Testis (tissue), 3 donors: ENCODE measurements around the gene SURF6. TPM values are rescaled to one million over a fixed set of nuclear protein-coding genes. Genes with fewer than 3 reads are reported as not detected.

Source experiments
- DNase-seq: peaks from one replicate; pipeline ENCODE4 v3.0.0-alpha.2; 2019
- H3K27ac ChIP-seq, 2 donors: fragments of 200-600 bp; sonication (generic); one replicate each; pipeline ENCODE4 v1.5.1; 2019
- H3K27me3 ChIP-seq: fragments of 200-600 bp; sonication (generic); one replicate; pipeline ENCODE4 v1.5.1; 2019
- H3K36me3 ChIP-seq: fragments of 200-600 bp; sonication (generic); one replicate; pipeline ENCODE4 v1.5.1; 2017; ENCODE audit warnings: low read depth; ENCODE audit errors: missing control alignments
- H3K4me1 ChIP-seq: fragments of 200-600 bp; sonication (generic); one replicate; pipeline ENCODE4 v1.5.1; 2019
- H3K4me3 ChIP-seq, 2 donors: fragments of 200-600 bp; sonication (generic); one replicate each; pipeline ENCODE4 v1.5.1; 2017 to 2019
- H3K9me3 ChIP-seq: fragments of 200-600 bp; sonication (generic); one replicate; pipeline ENCODE4 v1.5.1; 2017
- CTCF ChIP-seq, 3 experiments: fragments of 450-650 bp in 2 of 3; fragments of 200-600 bp in 1 of 3; sonication (generic) in 1 of 3; IDR thresholded peaks; one replicate each; pipeline ENCODE4 v1.5.1; 2016 to 2019; ENCODE audit warnings: antibody characterized with exemption in 3 of 3, mild to moderate bottlenecking in 2 of 3, moderate library complexity in 1 of 3
- POLR2A ChIP-seq: fragments of 450-650 bp; IDR thresholded peaks from one replicate; pipeline ENCODE4 v1.6.1; 2017; ENCODE audit warnings: antibody characterized with exemption, mild to moderate bottlenecking, moderate library complexity
- WGBS, 2 donors: methylation state at CpG; one replicate each; pipeline ENCODE4 v1.1.5; 2018; 5-methylcytosine and 5-hydroxymethylcytosine counted together
- intact Hi-C: fragments of 100-400 bp; cut with DNase I; formaldehyde crosslinking; loops from one replicate; pipeline ENCODE4 v1.15.1; 2023; ENCODE audit warnings: low total_unique reads
- polyA plus RNA-seq: library from polyadenylated mRNA; stranded (reverse); fragments of 350-450 nt; fragmentation: Illumina TruSeq; extraction: RNeasy Lipid Tissue Mini Kit (QIAGEN cat#74804); gene quantifications from one replicate; pipeline ENCODE4 v1.2.3, GENCODE V29; 2014; ENCODE audit warnings: low read depth, low replicate concordance; ENCODE audit not compliant: insufficient read depth
- total RNA-seq, 2 donors: library from RNA; depleted of rRNA; stranded (reverse); fragments of >200 nt; gene quantifications; one replicate each; pipeline ENCODE4 v1.2.3, GENCODE V29; 2016

SURF6 gene
- total and polyA plus RNA-seq, 3 donors from 2014 or later: 19.8 to 36.0 (median 28.5) TPM

DNA sequence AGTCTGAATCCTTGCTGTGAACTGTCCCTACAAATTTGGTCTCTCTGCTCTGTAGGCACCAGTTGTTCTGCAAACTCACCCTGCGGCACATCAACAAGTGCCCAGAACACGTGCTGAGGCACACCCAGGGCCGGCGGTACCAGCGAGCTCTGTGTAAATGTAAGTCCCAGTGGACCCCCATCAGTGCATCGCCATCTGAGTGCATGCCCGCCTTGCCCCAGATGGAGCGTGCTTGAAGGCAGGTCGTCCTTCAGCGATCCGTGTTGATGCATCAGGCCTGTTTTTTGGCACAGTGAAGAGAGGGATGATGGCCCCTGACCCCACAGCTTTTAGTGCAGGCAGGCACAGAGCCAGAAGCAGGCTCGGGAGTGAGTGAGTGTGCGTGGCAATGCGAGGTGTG, 21.7 kb upstream of the SURF6 start:
- WGBS, 2 donors: 75 to 77% methylated on average over 4 to 14 of the region's 14 CpGs
- peaks cover 20% of the 10 kb centered on the region for H3K4me1 ChIP-seq
- H3K27ac ChIP-seq: no peak overlapping the region
- H3K4me3 ChIP-seq: no peak overlapping the region
- H3K27me3 ChIP-seq: no peaks in the 10 kb centered on the region
- DNase-seq: no peak
- H3K36me3 ChIP-seq: no peaks in the 10 kb centered on the region
- no peaks in the 10 kb centered on the region for H3K9me3 ChIP-seq
- no peak for TF ChIP-seq POLR2A
- intact Hi-C loops: no loop called here

GRCh38 chr9:133356391-133357091, 20.6 kb upstream of the SURF6 start, which contains the start of the genes SURF1 and SURF2:
SURF1 (minus strand) TSS chr9:133356487; CDS start chr9:133356453, 34 bp downstream.
SURF2 (plus strand) TSS chr9:133356550; CDS start chr9:133356593, 43 bp downstream.
- no peaks in the 10 kb centered on the region for H3K36me3 ChIP-seq

DNA sequence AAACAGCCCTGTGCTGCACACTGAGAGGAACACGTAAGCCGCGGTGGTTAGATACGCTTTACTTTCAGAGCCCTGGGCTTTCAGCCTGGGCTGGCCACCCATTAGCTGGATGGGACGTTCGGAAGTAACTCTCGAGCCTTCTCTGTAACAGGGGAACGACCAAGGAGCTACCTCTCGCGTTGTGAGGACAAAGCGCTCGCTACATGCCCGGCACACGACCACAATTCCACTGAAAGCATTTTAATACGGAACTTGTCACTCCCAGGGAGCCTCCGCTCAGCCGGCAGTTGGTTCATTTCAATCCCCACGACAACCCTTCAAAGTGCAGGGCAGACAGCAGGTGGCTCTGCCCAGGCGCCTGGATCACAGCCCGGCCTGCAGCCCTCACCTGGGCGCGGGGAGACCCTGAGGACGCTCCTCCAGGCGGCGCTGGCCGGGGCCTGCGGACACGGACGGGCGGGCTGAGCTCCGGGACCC, 19.9 kb upstream of the SURF6 start:
- TF ChIP-seq CTCF (IDR thresholded peaks at IDR 0.05) (no peak), POLR2A (no peak)
- Histone ChIP-seq H3K9me3 (no peaks in the 10 kb centered on the region), H3K4me1 (peaks cover 20% of the 10 kb centered on the region), H3K4me3 (peak overlapping the region; percentile 81 to 83), H3K27me3 (no peaks in the 10 kb centered on the region), H3K27ac (peak overlapping the region in 1 of 2 donors; percentile 45), H3K36me3 (no peaks in the 10 kb centered on the region)
- DNase-seq: no peak
- WGBS, 2 donors: 0% methylated on average over 16 to 25 of the region's 31 CpGs
- intact Hi-C loops: no loop called here

More at GRCh38 chr9:133356391-133357091, 20.6 kb upstream of the SURF6 start, which contains the start of the genes SURF1 and SURF2:
- TF ChIP-seq CTCF (IDR thresholded peaks at IDR 0.05) (no peak), POLR2A (no peak)
- no peaks in the 10 kb centered on the region for H3K9me3 ChIP-seq
- H3K4me3 ChIP-seq: peak within 1 kb of the TSS; percentile 81 to 83
- no peaks in the 10 kb centered on the region for H3K27me3 ChIP-seq
- intact Hi-C loops: no loop called here
- H3K4me1 ChIP-seq: peaks cover 20% of the 10 kb centered on the region
- WGBS, 2 donors: 1% methylated on average over 25 to 67 of the region's 78 CpGs
- DNase-seq: peak; percentile 93
- peak within 1 kb of the TSS; percentile 13 to 45 for H3K27ac ChIP-seq

DNA sequence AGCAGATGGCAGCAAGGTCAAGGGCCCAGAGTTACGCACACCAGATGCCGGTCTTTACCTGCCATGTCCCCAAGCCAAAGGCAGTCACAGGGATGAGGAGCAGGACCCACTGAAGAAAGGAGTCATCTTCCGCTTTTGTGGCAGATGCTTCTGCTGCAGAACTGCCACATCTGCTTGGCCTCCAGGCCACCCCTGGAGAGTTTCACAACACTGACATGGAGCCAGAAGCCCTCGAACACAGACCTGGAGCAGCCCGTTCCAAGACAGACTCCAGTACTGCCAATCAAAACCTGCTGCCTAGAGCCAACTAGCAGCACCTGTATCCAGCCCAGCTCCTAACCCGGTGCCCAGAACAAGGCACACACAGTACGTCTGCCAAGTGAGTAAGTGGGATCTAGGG, 18.8 kb upstream of the SURF6 start:
- Histone ChIP-seq H3K4me1 (peaks cover 21% of the 10 kb centered on the region), H3K36me3 (no peaks in the 10 kb centered on the region), H3K27me3 (no peaks in the 10 kb centered on the region), H3K9me3 (no peaks in the 10 kb centered on the region), H3K4me3 (no peak overlapping the region), H3K27ac (no peak overlapping the region)
- DNase-seq: no peak
- TF ChIP-seq CTCF (IDR thresholded peaks at IDR 0.05) (no peak), POLR2A (no peak)
- 78 to 80% methylated on average over 5 to 7 of the region's 7 CpGs for WGBS, 2 donors
- intact Hi-C loops: no loop called here

DNA sequence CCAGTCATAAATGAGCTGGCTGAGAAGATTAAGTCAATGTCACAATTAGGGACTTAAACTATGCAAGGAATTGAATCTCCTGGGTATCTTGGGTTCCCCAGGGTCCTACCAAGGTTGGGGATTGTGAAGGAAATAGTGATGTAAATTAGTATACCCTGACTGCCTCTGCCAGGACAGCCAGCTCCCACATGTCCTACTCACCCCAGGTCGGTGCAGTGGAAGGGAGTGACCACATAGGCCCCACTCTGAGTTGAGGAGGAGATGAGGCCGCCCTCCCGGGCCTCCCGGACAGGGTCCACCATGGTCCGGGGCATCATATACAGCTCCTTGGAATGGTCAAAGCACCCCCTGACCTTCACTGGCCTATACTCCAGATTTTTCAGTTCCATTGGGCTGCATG, 17.6 kb upstream of the SURF6 start:
- no peaks in the 10 kb centered on the region for H3K9me3 ChIP-seq
- intact Hi-C loops: no loop called here
- WGBS, 2 donors: 61 to 75% methylated on average over 5 of the region's 5 CpGs
- no peaks in the 10 kb centered on the region for H3K36me3 ChIP-seq
- TF ChIP-seq CTCF (IDR thresholded peaks at IDR 0.05): no peak
- no peak for TF ChIP-seq POLR2A
- H3K27ac ChIP-seq: no peak overlapping the region
- no peak for DNase-seq
- H3K4me3 ChIP-seq: no peak overlapping the region
- peaks cover 30% of the 10 kb centered on the region for H3K4me1 ChIP-seq
- no peaks in the 10 kb centered on the region for H3K27me3 ChIP-seq
